GM12875 (cell line): ENCODE measurements around the gene AUH.

Experiments
- H3K4me3 ChIP-seq: one replicate; pipeline ENCODE4 v1.5.1; 2011; ENCODE audit warnings: low read depth, low read length, control low read depth
- CTCF ChIP-seq: IDR thresholded peaks from 2 replicates; pipeline ENCODE4 v1.5.1; 2011; ENCODE audit warnings: low read depth, mild to moderate bottlenecking, control low read depth, inconsistent platforms, low read length, moderate library complexity, borderline replicate concordance; ENCODE audit not compliant: insufficient read depth

Gene AUH

DNA sequence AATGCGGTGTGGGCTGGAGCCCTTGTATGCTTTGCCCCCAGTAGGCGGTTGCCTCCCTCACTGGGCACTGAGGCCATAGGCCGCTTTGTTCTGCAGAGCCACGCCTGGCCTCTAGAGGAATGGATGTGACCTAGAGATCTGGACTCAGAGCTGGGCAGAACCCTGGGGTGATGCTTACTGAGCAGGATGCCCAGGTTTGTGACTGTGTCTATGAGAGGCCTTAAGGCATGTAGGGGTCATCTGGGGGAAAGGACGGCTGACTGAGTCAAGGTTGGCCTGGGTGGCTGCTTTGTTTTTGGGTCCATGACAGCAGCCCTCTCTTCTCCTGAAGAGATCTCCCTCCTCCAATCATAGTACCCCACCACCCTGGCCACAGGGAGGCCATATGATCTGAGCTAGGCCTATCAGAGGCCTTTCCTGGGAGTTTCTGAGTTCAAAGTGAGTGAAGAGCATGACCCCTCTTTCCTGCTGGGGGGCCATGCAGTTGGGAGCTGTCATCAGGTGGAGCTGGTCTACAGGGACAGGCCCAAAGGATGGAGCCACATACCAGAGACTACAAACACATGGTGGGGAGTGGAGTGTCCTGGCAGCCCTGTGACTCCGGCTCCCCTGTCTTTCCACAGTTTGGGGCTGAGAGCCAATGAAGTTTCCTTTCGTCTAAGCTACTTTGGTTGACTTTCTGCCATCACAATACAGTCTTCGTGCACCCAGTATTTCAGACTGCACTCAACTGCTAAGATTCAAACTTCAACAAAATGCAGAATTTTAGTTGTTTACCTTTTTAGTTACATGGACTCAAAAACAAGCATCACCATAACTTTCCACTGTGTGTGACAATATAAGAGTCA is 165.4 kb downstream of the AUH start:
- no peak for TF ChIP-seq CTCF
- H3K4me3 ChIP-seq = no peak overlapping the region

GRCh38 chr9:91195372-91196012 is 166.2 kb downstream of the AUH start:
- TF ChIP-seq CTCF = no peak
- H3K4me3 ChIP-seq = no peak overlapping the region

GRCh38 chr9:91193658-91194391 is 167.9 kb downstream of the AUH start:
- peak overlapping the region; percentile 21 for H3K4me3 ChIP-seq
- TF ChIP-seq CTCF = no peak

- H3K4me3 ChIP-seq = no peak overlapping the region
- TF ChIP-seq CTCF = no peak
Observed at GRCh38 chr9:91193087-91193657, 168.5 kb downstream of the AUH start.

GRCh38 chr9:91192381-91193086 is 169.2 kb downstream of the AUH start:
- no peak overlapping the region for H3K4me3 ChIP-seq
- TF ChIP-seq CTCF = no peak
